Measurements from ENCODE around the gene VSX1.

GRCh38 chr20:25061821-25062530 lies 20.0 kb downstream of the VSX1 start:
- TF ChIP-seq POLR2A (IDR thresholded peaks at IDR 0.05) (no peak), CTCF (IDR thresholded peaks at IDR 0.05) (no peak), POLR2AphosphoS5 (IDR thresholded peaks at IDR 0.05; ENCODE audit: insufficient read depth in 1 of 2, low read depth in 1 of 2) (no peak)
